HG02852 (cell line): ENCODE measurements around the gene MYO5A.
"Not testable (repeated sequence)": the region's sequence is repeated elsewhere in the genome, so short reads cannot be mapped to it uniquely, and the experiment has no call there.

Experiments
- ATAC-seq: cut with Tn5 transposase; IDR thresholded peaks from one replicate; pipeline ENCODE4 v1.9.1; 2021; ENCODE audit warnings: mild to moderate bottlenecking, moderate library complexity; ENCODE audit not compliant: unreplicated experiment

Gene MYO5A

GRCh38 chr15:52546031-52546751, 17.5 kb upstream of the MYO5A start:
- no peak for ATAC-seq

- ATAC-seq: no peak
Measured at GRCh38 chr15:52540374-52541012, 11.8 kb upstream of the MYO5A start.

GRCh38 chr15:52537459-52537858, 8.8 kb upstream of the MYO5A start:
- no peak for ATAC-seq

GRCh38 chr15:52532427-52532826, 3.7 kb upstream of the MYO5A start:
- ATAC-seq: no peak

GRCh38 chr15:52529940-52530339, 1.3 kb upstream of the MYO5A start:
- no peak for ATAC-seq

- no peak for ATAC-seq
Measured at GRCh38 chr15:52529341-52529924, 753 bp upstream of the MYO5A start.

- peak; percentile 8 for ATAC-seq
Measured at GRCh38 chr15:52527911-52528563, 643 bp downstream of the MYO5A start.

GRCh38 chr15:52527196-52527910, 1.3 kb downstream of the MYO5A start:
- no peak for ATAC-seq

GRCh38 chr15:52524223-52525136, 4.2 kb downstream of the MYO5A start:
- ATAC-seq: no peak

- no peak for ATAC-seq
Measured at GRCh38 chr15:52523647-52524046, 5.0 kb downstream of the MYO5A start.

- no peak for ATAC-seq
Measured at GRCh38 chr15:52523192-52523591, 5.5 kb downstream of the MYO5A start.

- ATAC-seq: no peak
Measured at GRCh38 chr15:52521682-52522081, 7.0 kb downstream of the MYO5A start.

- ATAC-seq: no peak
Measured at GRCh38 chr15:52520421-52520820, 8.3 kb downstream of the MYO5A start.

- ATAC-seq: no peak
Measured at GRCh38 chr15:52518487-52519371, 10.0 kb downstream of the MYO5A start.

- ATAC-seq: no peak
Measured at GRCh38 chr15:52517014-52517413, 11.7 kb downstream of the MYO5A start.

- no peak for ATAC-seq
Measured at GRCh38 chr15:52515343-52515742, 13.3 kb downstream of the MYO5A start.

- ATAC-seq: no peak
Measured at GRCh38 chr15:52514482-52514881, 14.2 kb downstream of the MYO5A start.

GRCh38 chr15:52512869-52513268, 15.8 kb downstream of the MYO5A start:
- not testable (repeated sequence) for ATAC-seq

GRCh38 chr15:52511084-52511483, 17.6 kb downstream of the MYO5A start:
- ATAC-seq: no peak
